ENCODE results near the gene SHC1.

DNA sequence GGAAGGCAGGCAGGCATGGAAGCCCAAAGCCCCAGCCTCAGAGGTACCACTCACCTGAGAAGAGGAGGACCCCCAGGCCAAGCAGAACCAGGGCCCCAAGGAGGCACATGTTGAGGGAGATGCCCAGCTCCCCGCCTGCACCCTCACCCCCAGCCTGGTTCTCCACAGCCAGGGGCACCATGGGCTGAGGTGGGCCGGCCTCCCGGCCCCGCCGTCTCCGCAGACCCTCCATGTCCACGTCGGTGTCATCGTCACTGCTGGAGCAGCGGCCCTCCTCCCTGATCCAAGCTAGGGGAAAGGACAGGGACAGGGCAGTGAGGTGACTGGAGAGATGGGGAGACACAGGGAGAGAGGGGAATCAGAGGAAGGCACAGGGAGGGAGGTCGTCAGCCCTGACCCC, 22.5 kb downstream of the SHC1 start:
- TF ChIP-seq CTBP1 (IDR thresholded peaks at IDR 0.05; ENCODE audit: borderline replicate concordance) (no peak), BHLHE40 (IDR thresholded peaks at IDR 0.05; ENCODE audit: borderline replicate concordance) (no peak), SP1 (IDR thresholded peaks at IDR 0.05) (no peak), FOXA1 (IDR thresholded peaks at IDR 0.05) (no peak)

All from HEK293T (cell line).